8988T (cell line): ENCODE measurements around the gene SERPING1.

Experiments
- DNase-seq: peaks from one replicate; pipeline ENCODE4 v3.0.0; 2011

SERPING1 gene

DNA sequence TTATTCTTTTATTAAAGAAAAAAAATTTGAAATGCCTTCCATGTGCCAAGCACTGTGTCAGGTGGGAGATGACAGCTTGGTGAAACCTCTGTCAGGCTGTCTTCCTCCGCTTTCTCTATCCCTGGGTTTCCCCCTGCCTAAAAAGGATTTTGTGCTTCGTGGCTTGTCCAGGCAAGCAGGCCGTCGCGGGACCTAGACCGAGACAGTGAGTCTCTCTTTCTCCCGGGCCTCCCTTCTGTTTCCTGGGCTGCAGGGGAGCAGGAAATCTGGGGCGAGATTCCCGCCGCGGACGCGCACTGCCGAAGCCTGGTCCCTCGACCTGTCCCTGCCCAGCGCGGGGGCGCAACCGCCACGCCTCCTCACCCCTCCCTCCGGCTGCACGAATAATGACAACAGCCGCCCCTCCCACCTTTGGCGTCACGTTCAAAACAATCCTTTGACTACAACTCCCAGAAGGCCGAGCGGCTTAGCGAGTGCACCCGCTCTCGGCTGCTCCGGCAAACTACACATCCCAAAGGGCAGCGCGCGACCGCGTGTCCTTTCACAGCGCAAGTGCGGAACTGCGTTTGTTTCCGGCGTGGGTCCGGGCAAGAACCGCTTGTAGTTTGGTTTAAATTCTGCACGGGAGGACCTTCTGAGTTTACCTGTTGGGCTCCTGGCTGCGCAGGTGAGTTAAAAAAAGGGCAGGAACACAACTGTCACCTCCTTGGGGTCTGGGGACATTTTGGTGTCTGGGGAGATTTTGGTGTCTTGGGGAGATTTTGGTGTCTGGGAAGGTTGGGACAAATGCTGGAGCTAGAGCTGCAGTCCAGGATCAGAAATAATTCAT lies 59.9 kb downstream of the SERPING1 start, which contains the start of gene CLP1:
Gene CLP1, plus strand, starts transcription at position 569 of the 829 bp plus-strand sequence. CDS start 1,715 bp downstream, outside the sequence.
- DNase-seq: peak; percentile 90

DNA sequence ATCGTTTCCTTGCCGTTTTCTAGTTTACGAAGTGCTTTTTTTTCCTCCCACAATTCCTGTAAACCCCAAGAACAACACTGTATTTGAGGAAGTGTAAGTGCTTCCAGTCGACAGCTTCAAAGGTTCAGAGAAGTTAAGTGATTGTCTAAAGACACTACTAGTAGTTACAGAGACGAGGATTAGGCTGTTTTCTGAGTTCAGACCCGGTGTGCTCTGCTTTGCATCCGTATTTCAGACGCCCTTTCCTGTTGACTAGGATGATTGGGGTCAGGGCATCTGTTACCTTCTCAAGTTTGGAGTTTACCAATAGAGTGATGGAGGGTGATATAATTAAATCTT lies 60.5 kb downstream of the SERPING1 start:
- DNase-seq: no peak

DNA sequence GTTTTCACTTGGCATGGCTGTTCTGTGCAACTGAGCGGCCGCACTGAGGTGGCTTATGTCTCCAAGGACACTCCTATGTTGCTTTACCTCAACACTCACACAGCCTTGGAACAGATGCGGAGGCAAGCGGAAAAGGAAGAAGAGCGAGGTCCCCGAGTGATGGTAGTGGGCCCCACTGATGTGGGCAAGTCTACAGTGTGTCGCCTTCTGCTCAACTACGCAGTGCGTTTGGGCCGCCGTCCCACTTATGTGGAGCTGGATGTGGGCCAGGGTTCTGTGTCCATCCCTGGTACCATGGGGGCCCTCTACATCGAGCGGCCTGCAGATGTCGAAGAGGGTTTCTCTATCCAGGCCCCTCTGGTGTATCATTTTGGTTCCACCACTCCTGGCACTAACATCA lies 62.2 kb downstream of the SERPING1 start:
- no peak for DNase-seq

- no peak for DNase-seq
These were observed 65.4 kb downstream of the SERPING1 start for GRCh38 chr11:57662893-57663292.

GRCh38 chr11:57663975-57664374 lies 66.5 kb downstream of the SERPING1 start:
- no peak for DNase-seq
